HepG2 (cell line): ENCODE results near the gene NDOR1. TPM values are rescaled to one million over a fixed set of nuclear protein-coding genes. Genes with fewer than 3 reads are reported as not detected.

Experiments
- AHDC1 ChIP-seq: sonication (generic); formaldehyde crosslinking; IDR thresholded peaks from 2 replicates; pipeline ENCODE4 v1.5.1; 2020; ENCODE audit warnings: mild to moderate bottlenecking, missing genetic modification reagents, borderline replicate concordance
- CENPT ChIP-seq: sonication (generic); formaldehyde crosslinking; IDR thresholded peaks from 2 replicates; pipeline ENCODE4 v1.8.0; 2022; ENCODE audit warnings: low read depth, mild to moderate bottlenecking, moderate library complexity, missing genetic modification reagents
- ELK4 ChIP-seq: sonication (generic); formaldehyde crosslinking; IDR thresholded peaks from 2 replicates; pipeline ENCODE4 v1.9.0; 2021; ENCODE audit warnings: missing genetic modification reagents, borderline replicate concordance
- GLI4 ChIP-seq: sonication (generic); formaldehyde crosslinking; IDR thresholded peaks from 2 replicates; pipeline ENCODE4 v1.5.1; 2020; ENCODE audit warnings: missing genetic modification reagents, mild to moderate bottlenecking, moderate library complexity, borderline replicate concordance
- HMGXB4 ChIP-seq, 2 experiments: sonication (generic) in 1 of 2; formaldehyde crosslinking in 1 of 2; IDR thresholded peaks; 2 replicates each; pipeline versions ENCODE4 v1.4.0 to v1.6.1; 2018 to 2020; ENCODE audit warnings: missing genetic modification reagents in 2 of 2, borderline replicate concordance in 1 of 2, low read depth in 1 of 2, mild to moderate bottlenecking in 1 of 2, missing biosample characterization in 1 of 2
- MLX ChIP-seq: IDR thresholded peaks from 2 replicates; pipeline ENCODE4 v1.6.1; 2016
- NRL ChIP-seq: sonication (generic); formaldehyde crosslinking; IDR thresholded peaks from 2 replicates; pipeline ENCODE4 v1.5.0; 2020; ENCODE audit warnings: missing genetic modification reagents, mild to moderate bottlenecking, moderate library complexity, borderline replicate concordance
- PATZ1 ChIP-seq: sonication (generic); formaldehyde crosslinking; IDR thresholded peaks from 2 replicates; pipeline ENCODE4 v1.4.0; 2020; ENCODE audit warnings: missing genetic modification reagents
- SMC3 ChIP-seq: IDR thresholded peaks from 2 replicates; pipeline ENCODE4 v1.6.1; 2011; ENCODE audit warnings: low read length, improper control_type of control experiment
- SRY ChIP-seq: sonication (generic); formaldehyde crosslinking; IDR thresholded peaks from 2 replicates; pipeline ENCODE4 v1.8.0; 2022; ENCODE audit warnings: mild to moderate bottlenecking, missing genetic modification reagents
- TOPORS ChIP-seq: sonication (generic); formaldehyde crosslinking; IDR thresholded peaks from 2 replicates; pipeline ENCODE4 v1.8.0; 2023; ENCODE audit warnings: mild to moderate bottlenecking, missing genetic modification reagents
- YY1 ChIP-seq: IDR thresholded peaks from 2 replicates; pipeline ENCODE4 v1.6.1; 2011; ENCODE audit warnings: low read length, low read depth, moderate library complexity, mild to moderate bottlenecking; ENCODE audit not compliant: insufficient read depth, insufficient replicate concordance
- ZFX ChIP-seq: sonication (generic); formaldehyde crosslinking; IDR thresholded peaks from 2 replicates; pipeline ENCODE4 v1.4.0; 2020; ENCODE audit warnings: mild to moderate bottlenecking, low read depth, missing genetic modification reagents, moderate library complexity
- ZNF282 ChIP-seq: fragments of 450-650 bp; IDR thresholded peaks from 2 replicates; pipeline ENCODE4 v1.6.1; 2018; ENCODE audit not compliant: partially characterized antibody
- ZNF367 ChIP-seq: sonication (generic); formaldehyde crosslinking; IDR thresholded peaks from 2 replicates; pipeline ENCODE4 v1.4.0; 2020; ENCODE audit warnings: missing genetic modification reagents, borderline replicate concordance
- ZNF816 ChIP-seq: sonication (generic); formaldehyde crosslinking; IDR thresholded peaks from 2 replicates; pipeline ENCODE4 v1.8.0; 2022; ENCODE audit warnings: missing genetic modification reagents, mild to moderate bottlenecking, borderline replicate concordance
- polyA plus RNA-seq, 8 experiments: library from polyadenylated mRNA; depleted of rRNA in 3 of 8; stranded (reverse) in 7 of 8; unstranded in 1 of 8; fragments of >200 nt; fragmentation: Illumina TruSeq in 4 of 8; extraction: Trizol in 4 of 8; gene quantifications; 2 replicates each; pipeline versions ENCODE4 v1.2.1 to v1.2.3, GENCODE V29; 2011 to 2016; ENCODE audit warnings: low read depth in 4 of 8, missing spikeins in 1 of 8, mixed read lengths in 1 of 8; ENCODE audit not compliant: insufficient read depth in 1 of 8
- total RNA-seq, 5 experiments: library from RNA; depleted of rRNA; stranded (reverse); fragments of >200 nt; fragmentation: Illumina TruSeq; extraction: Trizol; gene quantifications; 2 replicates each; pipeline ENCODE4 v1.2.3, GENCODE V29; 2016; ENCODE audit warnings: low read depth in 1 of 5

The NDOR1 gene
- total and polyA plus RNA-seq, 2 of the 13 experiments (the other 11 are each of a cell fraction or from before 2014, with no cell fraction given) = 3.6 to 8.7 TPM

GRCh38 chr9:137229903-137230704 is 24.6 kb downstream of the NDOR1 start (continued):
- TF ChIP-seq PATZ1 (peak; percentile 86), ZNF282 (no peak), ZFX (peak; percentile 70), SRY (CRISPR knock-in tag) (peak; percentile 53; the same call in 1 of the 2 replicates), AHDC1 (peak; percentile 75; the same call in 1 of the 2 replicates), TOPORS (CRISPR knock-in tag) (no peak), GLI4 (CRISPR knock-in tag) (no peak), HMGXB4 (CRISPR knock-in tag; IDR thresholded peaks at IDR 0.05; ENCODE audit: borderline replicate concordance in 1 of 2, low read depth in 1 of 2) (peak in 1 of 2 experiments; percentile 67; a peak in 2 of 4 replicates), ZNF367 (0 out of 2 replicates have a peak, but pooled peaks have one; percentile 43), ELK4 (CRISPR knock-in tag) (no peak), YY1 (peak; percentile 31), MLX (CRISPR knock-in tag) (peak; percentile 7; the same call in 1 of the 2 replicates), NRL (CRISPR knock-in tag) (peak; percentile 78), CENPT (CRISPR knock-in tag) (no peak), ZNF816 (CRISPR knock-in tag) (0 out of 2 replicates have a peak, but pooled peaks have one; percentile 72), SMC3 (no peak)
